Choroid plexus epithelial cell (primary cell): ENCODE measurements around the gene NAALADL1.

Source experiments
- DNase-seq: peaks from one replicate; pipeline ENCODE4 v3.0.0-alpha.2; 2010; ENCODE audit warnings: low read depth
- H3K4me3 ChIP-seq: 2 replicates; pipeline ENCODE4 v1.5.1; 2011; ENCODE audit warnings: low read depth, mild to moderate bottlenecking, control low read depth, low read length, moderate library complexity
- TF ChIP-seq, protein P1 (sequence below): conservative IDR thresholded peaks from 2 replicates; pipeline ENCODE4 v1.5.1; 2011; ENCODE audit warnings: low read depth, mild to moderate bottlenecking, control low read depth, inconsistent platforms, low read length, moderate library complexity

The NAALADL1 gene

DNA sequence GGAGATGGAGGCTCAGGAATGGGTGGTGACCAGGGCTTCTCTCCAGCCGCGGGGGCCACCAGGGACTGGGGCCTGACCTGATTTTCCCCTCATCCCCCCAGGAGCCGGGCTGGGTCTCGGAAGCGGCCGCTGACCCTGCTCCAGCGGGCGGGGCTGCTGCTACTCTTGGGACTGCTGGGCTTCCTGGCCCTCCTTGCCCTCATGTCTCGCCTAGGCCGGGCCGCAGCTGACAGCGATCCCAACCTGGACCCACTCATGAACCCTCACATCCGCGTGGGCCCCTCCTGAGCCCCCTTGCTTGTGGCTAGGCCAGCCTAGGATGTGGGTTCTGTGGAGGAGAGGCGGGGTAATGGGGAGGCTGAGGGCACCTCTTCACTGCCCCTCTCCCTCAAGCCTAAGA, 29.5 kb upstream of the NAALADL1 start:
- no peak overlapping the region for H3K4me3 ChIP-seq
- DNase-seq = no peak
- TF ChIP-seq, protein P1, sequence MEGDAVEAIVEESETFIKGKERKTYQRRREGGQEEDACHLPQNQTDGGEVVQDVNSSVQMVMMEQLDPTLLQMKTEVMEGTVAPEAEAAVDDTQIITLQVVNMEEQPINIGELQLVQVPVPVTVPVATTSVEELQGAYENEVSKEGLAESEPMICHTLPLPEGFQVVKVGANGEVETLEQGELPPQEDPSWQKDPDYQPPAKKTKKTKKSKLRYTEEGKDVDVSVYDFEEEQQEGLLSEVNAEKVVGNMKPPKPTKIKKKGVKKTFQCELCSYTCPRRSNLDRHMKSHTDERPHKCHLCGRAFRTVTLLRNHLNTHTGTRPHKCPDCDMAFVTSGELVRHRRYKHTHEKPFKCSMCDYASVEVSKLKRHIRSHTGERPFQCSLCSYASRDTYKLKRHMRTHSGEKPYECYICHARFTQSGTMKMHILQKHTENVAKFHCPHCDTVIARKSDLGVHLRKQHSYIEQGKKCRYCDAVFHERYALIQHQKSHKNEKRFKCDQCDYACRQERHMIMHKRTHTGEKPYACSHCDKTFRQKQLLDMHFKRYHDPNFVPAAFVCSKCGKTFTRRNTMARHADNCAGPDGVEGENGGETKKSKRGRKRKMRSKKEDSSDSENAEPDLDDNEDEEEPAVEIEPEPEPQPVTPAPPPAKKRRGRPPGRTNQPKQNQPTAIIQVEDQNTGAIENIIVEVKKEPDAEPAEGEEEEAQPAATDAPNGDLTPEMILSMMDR = no peak

DNA sequence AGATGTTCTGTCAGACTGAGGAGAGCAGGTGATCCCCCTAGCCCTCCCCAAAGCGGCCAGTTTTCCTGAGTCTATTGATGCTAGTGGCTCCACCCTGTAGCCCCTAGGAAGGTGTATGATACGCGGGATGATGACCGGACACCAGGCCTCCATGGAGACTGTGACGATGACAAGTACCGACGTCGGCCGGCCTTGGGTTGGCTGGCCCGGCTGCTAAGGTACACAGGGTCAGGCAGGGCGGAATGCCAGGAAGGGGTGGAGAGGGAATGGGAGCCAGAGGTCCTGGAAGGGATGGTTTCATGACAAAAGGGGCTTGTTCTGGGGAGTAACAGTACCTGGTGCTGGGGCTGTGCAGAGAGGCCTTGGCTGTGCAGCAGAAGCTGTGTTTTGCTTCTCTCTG, 28.9 kb upstream of the NAALADL1 start:
- TF ChIP-seq, protein P1 = no peak
- no peak overlapping the region for H3K4me3 ChIP-seq

DNA sequence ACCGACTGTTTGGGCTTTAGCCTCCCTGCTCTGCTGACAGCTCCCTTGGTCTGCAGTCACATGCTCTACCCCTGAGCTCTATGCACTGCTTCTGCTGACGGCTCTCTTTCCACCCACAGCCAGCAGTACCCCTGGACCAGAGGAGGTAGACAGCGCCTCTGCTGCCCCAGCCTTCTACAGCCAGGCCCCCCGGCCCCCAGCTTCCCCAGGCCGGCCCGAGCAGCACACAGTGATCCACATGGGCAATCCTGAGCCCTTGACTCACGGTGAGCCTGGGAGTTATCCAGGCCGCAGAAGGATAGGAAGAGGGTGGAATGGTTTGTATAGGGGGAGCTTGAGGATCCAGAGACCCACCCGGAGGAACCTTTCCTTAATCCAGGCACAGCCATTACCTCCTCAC, 28.5 kb upstream of the NAALADL1 start:
- H3K4me3 ChIP-seq = no peak overlapping the region
- DNase-seq = no peak
- TF ChIP-seq, protein P1 = no peak

More for the DNA sequence above, 28.9 kb upstream of the NAALADL1 start:
- no peak for DNase-seq

DNA sequence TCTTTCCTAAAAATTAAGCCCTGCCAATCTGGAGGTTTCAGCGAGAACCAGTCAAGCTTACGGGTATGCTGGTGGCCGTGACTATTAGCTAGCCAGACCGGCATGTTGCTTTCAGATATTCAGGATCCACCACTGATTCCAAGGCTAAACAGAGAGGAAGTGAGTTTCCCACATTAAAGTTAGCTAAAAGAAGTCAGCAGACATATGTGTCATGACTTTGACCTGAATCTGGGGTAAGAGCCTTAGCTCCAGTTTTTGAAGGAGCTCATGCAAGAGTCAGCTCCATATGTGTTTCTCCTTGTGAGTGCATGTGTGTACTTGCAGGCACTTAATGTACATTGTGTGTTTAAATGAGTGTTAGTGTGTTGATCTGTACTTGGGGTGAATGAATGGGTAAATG, 27.1 kb upstream of the NAALADL1 start:
- H3K4me3 ChIP-seq = no peak overlapping the region
- DNase-seq = no peak
- TF ChIP-seq, protein P1 = no peak

DNA sequence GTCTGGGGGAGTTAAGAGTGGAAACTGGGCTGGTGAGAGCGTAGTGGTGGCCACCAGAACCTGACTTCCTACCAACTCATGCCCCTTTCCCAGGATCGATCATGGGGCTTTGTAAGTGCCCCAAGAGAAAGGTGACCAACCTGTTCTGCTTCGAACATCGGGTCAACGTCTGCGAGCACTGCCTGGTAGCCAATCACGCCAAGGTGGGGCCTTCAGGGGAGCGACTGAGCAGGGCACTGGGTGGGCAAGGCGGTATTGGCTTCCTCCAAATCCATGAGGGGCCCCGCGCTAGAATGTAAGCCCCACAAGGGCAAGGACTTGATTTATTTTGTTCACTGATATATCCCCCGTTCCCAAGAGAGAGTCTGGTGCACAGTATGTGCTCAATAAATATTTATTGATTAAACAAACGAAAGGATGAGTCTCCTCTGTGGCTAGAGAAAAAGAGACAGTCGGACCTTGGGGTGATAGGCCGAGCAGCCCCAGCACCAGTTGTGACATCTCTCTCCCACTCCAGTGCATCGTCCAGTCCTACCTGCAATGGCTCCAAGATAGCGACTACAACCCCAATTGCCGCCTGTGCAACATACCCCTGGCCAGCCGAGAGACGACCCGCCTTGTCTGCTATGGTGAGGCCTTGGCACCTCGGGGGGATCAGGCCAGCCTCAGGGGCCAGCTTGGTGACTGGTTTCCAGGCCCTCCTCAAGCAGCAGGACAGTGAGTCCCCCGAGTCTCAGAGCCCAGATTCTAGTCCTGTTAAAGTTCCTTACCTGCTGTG, 26.4 kb upstream of the NAALADL1 start:
- peak overlapping the region; percentile 93 for H3K4me3 ChIP-seq
- TF ChIP-seq, protein P1 = no peak
- no peak for DNase-seq

DNA sequence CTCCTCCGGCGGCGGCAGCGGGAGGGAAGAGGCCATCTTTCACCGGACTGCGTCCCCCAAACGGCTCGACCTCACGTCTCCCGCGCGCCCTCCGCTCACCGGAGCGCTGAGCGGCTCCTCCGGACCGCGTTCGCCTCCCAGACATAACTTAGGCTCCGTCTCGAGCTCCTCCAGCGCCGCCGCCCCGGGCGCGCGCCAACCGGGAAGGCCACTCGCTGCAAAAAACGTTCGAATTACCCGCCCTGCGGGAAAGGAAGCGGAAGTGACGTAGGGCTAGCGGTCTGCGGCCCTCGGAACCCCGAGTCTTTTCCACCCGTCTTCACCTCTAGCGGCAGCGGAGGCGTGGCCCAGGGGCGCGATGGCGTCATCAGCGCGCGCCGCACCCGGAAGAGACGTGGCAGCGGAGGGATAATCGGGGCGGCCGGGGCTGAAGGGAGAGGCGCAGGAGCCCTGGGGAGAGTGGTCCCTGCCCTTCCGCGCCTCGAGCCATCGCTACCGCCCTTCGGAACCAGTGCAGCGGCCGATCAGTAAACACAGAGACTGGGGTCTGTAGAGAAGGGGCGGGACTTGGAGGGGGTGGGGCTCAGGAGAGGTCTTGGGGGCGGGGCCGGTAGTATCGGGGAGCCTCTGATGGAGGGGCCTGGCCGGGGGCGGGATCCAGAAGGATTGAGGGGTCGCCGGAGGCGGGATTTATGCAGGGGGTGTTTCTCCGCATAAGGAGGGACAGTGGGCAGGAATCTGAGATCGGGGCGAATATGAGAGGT, 25.7 kb upstream of the NAALADL1 start, which contains the start of the genes CDCA5 and ZFPL1:
TSS of gene CDCA5 (minus strand) at position 207 of the 764 bp plus-strand sequence. CDS start at position 145, 62 bp downstream.
TSS of gene ZFPL1 (plus strand) at position 389 of the 764 bp plus-strand sequence. CDS start 477 bp downstream, outside the sequence.
- peak; percentile 97 for DNase-seq
- TF ChIP-seq, protein P1 = peak; percentile 22
- H3K4me3 ChIP-seq = peak within 1 kb of the TSS; percentile 93
